Endothelial cell of umbilical vein (primary cell): ENCODE measurements around the gene OTOS.

ENCODE experiments used
- EZH2 ChIP-seq: IDR thresholded peaks from 2 replicates; pipeline ENCODE4 v1.6.1; 2012; ENCODE audit warnings: borderline replicate concordance, low read depth, mild to moderate bottlenecking, moderate library complexity, low read length, inconsistent platforms; ENCODE audit not compliant: severe bottlenecking
- GATA2 ChIP-seq: IDR thresholded peaks from 2 replicates; pipeline ENCODE4 v1.7.0; 2011; ENCODE audit warnings: low read depth, mild to moderate bottlenecking, moderate library complexity, mixed read lengths, low read length; ENCODE audit not compliant: insufficient read length, insufficient read depth
- MYC ChIP-seq: IDR thresholded peaks from one replicate; pipeline ENCODE4 v1.6.1; 2011; ENCODE audit warnings: mild to moderate bottlenecking, low read depth, low read length
- POLR2A ChIP-seq: IDR thresholded peaks from 2 replicates; pipeline ENCODE4 v1.6.1; 2012; ENCODE audit warnings: low read depth, mild to moderate bottlenecking, control low read depth, low read length
- POLR2AphosphoS5 ChIP-seq: IDR thresholded peaks from 2 replicates; pipeline ENCODE4 v1.6.1; 2012; ENCODE audit warnings: low read depth, mild to moderate bottlenecking, control low read depth, low read length, moderate library complexity; ENCODE audit not compliant: insufficient read depth
- TF ChIP-seq, protein P1 (sequence below), 2 donors: IDR thresholded peaks; 1 replicate in 1 of 2; 2 replicates in 1 of 2; pipeline ENCODE4 v1.5.1; 2011; ENCODE audit warnings: low read length in 2 of 2, mild to moderate bottlenecking in 2 of 2, moderate library complexity in 2 of 2, control low read depth in 1 of 2, inconsistent platforms in 1 of 2, low read depth in 1 of 2; ENCODE audit not compliant: insufficient read depth in 1 of 2; ENCODE audit errors: extremely low read depth in 1 of 2

DNA sequence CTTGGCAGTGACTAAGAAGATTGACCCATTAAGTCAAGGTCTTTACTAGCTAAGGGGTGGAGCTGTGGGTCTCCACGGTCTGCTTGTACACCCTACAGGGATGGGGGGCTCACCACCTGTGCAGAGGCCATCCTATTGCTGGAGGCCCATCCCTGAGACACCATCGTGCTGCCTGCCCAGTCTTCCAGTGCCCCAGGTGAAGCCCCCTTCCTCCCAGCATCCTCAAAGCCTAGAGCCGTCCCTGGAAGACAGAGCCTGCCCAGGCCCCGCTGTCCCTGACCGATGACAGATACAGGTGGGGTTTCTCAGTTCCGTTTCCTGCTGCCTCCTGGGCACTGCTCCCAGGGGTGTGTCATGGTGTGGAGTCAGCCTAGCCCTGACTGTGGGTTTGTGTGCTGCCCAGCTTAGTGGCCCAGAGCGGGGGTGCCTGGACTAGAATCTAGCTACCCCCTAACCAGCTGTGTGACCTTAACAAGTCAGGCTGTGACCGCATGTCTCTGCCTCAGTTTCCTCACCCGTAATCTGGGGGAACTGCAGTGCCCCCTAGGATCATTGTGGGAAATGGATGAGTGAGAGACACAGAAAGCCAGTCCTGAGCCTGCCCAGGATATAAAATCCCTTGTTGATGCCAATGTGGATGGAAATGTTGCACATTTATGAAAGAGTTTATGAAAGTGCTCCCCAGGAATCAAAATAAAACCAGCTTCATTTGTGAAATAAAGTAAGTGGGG lies 2.0 kb downstream of the OTOS start:
- TF ChIP-seq POLR2AphosphoS5: no peak
- no peak for TF ChIP-seq POLR2A
- TF ChIP-seq EZH2: no peak
- TF ChIP-seq, protein P1, sequence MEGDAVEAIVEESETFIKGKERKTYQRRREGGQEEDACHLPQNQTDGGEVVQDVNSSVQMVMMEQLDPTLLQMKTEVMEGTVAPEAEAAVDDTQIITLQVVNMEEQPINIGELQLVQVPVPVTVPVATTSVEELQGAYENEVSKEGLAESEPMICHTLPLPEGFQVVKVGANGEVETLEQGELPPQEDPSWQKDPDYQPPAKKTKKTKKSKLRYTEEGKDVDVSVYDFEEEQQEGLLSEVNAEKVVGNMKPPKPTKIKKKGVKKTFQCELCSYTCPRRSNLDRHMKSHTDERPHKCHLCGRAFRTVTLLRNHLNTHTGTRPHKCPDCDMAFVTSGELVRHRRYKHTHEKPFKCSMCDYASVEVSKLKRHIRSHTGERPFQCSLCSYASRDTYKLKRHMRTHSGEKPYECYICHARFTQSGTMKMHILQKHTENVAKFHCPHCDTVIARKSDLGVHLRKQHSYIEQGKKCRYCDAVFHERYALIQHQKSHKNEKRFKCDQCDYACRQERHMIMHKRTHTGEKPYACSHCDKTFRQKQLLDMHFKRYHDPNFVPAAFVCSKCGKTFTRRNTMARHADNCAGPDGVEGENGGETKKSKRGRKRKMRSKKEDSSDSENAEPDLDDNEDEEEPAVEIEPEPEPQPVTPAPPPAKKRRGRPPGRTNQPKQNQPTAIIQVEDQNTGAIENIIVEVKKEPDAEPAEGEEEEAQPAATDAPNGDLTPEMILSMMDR (IDR thresholded peaks at IDR 0.05; ENCODE audit: extremely low read depth in 1 of 2, insufficient read depth in 1 of 2, low read depth in 1 of 2, low read length in 2 of 2): no peak
- TF ChIP-seq GATA2: no peak
- no peak for TF ChIP-seq MYC
